HepG2 (cell line): ENCODE data around the gene VPS9D1. TPM values are rescaled to one million over a fixed set of nuclear protein-coding genes. Genes with fewer than 3 reads are reported as not detected.

Source experiments
- ATM ChIP-seq: fragments of 450-650 bp; IDR thresholded peaks from 2 replicates; pipeline ENCODE4 v1.7.1; 2017; ENCODE audit warnings: mild to moderate bottlenecking, borderline replicate concordance
- DNMT3B ChIP-seq: conservative IDR thresholded peaks from 2 replicates; pipeline ENCODE4 v1.6.1; 2016; ENCODE audit warnings: missing biosample characterization, control low read depth
- GTF2F1 ChIP-seq: fragments of 150-350 bp; IDR thresholded peaks from 2 replicates; pipeline ENCODE4 v1.6.1; 2014; ENCODE audit warnings: low read length
- HNF1B ChIP-seq: sonication (generic); formaldehyde crosslinking; IDR thresholded peaks from 2 replicates; pipeline ENCODE4 v1.5.1; 2020; ENCODE audit warnings: mild to moderate bottlenecking, moderate library complexity, missing genetic modification reagents
- PAXIP1 ChIP-seq: sonication (generic); formaldehyde crosslinking; conservative IDR thresholded peaks from 2 replicates; pipeline ENCODE4 v1.4.0; 2020; ENCODE audit warnings: mild to moderate bottlenecking, missing genetic modification reagents, moderate library complexity
- PPARG ChIP-seq: conservative IDR thresholded peaks from 2 replicates; pipeline ENCODE4 v1.6.1; 2016; ENCODE audit warnings: missing biosample characterization, missing genetic modification reagents
- SMAD3 ChIP-seq: sonication (generic); formaldehyde crosslinking; IDR thresholded peaks from 2 replicates; pipeline ENCODE4 v1.4.0; 2020; ENCODE audit warnings: missing genetic modification reagents
- SMAD9 ChIP-seq: sonication (generic); formaldehyde crosslinking; IDR thresholded peaks from 2 replicates; pipeline ENCODE4 v1.5.1; 2020; ENCODE audit warnings: mild to moderate bottlenecking, missing genetic modification reagents
- SP140L ChIP-seq: sonication (generic); formaldehyde crosslinking; IDR thresholded peaks from 2 replicates; pipeline ENCODE4 v1.4.0; 2020; ENCODE audit warnings: missing genetic modification reagents, borderline replicate concordance
- SPEN ChIP-seq: sonication (generic); formaldehyde crosslinking; IDR thresholded peaks from 2 replicates; pipeline ENCODE4 v1.5.1; 2020; ENCODE audit warnings: low read depth, mild to moderate bottlenecking, missing genetic modification reagents
- THRA ChIP-seq: sonication (generic); formaldehyde crosslinking; IDR thresholded peaks from 2 replicates; pipeline ENCODE4 v1.4.0; 2020; ENCODE audit warnings: missing genetic modification reagents, borderline replicate concordance
- ZNF33A ChIP-seq: sonication (generic); formaldehyde crosslinking; IDR thresholded peaks from 2 replicates; pipeline ENCODE4 v1.5.1; 2020; ENCODE audit warnings: missing genetic modification reagents, mild to moderate bottlenecking, moderate library complexity, borderline replicate concordance
- ZNF577 ChIP-seq: sonication (generic); formaldehyde crosslinking; IDR thresholded peaks from 2 replicates; pipeline ENCODE4 v1.4.0; 2020; ENCODE audit warnings: mild to moderate bottlenecking, low read depth, missing genetic modification reagents, borderline replicate concordance
- polyA plus RNA-seq, 8 experiments: library from polyadenylated mRNA; depleted of rRNA in 3 of 8; stranded (reverse) in 7 of 8; unstranded in 1 of 8; fragments of >200 nt; fragmentation: Illumina TruSeq in 4 of 8; extraction: Trizol in 4 of 8; gene quantifications; 2 replicates each; pipeline versions ENCODE4 v1.2.1 to v1.2.3, GENCODE V29; 2011 to 2016; ENCODE audit warnings: low read depth in 4 of 8, missing spikeins in 1 of 8, mixed read lengths in 1 of 8; ENCODE audit not compliant: insufficient read depth in 1 of 8
- total RNA-seq, 5 experiments: library from RNA; depleted of rRNA; stranded (reverse); fragments of >200 nt; fragmentation: Illumina TruSeq; extraction: Trizol; gene quantifications; 2 replicates each; pipeline ENCODE4 v1.2.3, GENCODE V29; 2016; ENCODE audit warnings: low read depth in 1 of 5
- TF ChIP-seq, protein P1 (sequence below): sonication (generic); formaldehyde crosslinking; IDR thresholded peaks from 2 replicates; pipeline ENCODE4 v1.4.0; 2020; ENCODE audit warnings: missing genetic modification reagents, borderline replicate concordance
- TF ChIP-seq, protein P2 (sequence below): sonication (generic); formaldehyde crosslinking; IDR thresholded peaks from 2 replicates; pipeline ENCODE4 v1.4.0; 2020; ENCODE audit warnings: mild to moderate bottlenecking, missing genetic modification reagents
- TF ChIP-seq, protein P3 (sequence below): sonication (generic); formaldehyde crosslinking; IDR thresholded peaks from 2 replicates; pipeline ENCODE4 v1.4.0; 2020; ENCODE audit warnings: missing genetic modification reagents

Gene VPS9D1
- total and polyA plus RNA-seq, 2 of the 13 experiments (the other 11 are each of a cell fraction or from before 2014, with no cell fraction given) = 10.1 to 13.2 TPM

DNA sequence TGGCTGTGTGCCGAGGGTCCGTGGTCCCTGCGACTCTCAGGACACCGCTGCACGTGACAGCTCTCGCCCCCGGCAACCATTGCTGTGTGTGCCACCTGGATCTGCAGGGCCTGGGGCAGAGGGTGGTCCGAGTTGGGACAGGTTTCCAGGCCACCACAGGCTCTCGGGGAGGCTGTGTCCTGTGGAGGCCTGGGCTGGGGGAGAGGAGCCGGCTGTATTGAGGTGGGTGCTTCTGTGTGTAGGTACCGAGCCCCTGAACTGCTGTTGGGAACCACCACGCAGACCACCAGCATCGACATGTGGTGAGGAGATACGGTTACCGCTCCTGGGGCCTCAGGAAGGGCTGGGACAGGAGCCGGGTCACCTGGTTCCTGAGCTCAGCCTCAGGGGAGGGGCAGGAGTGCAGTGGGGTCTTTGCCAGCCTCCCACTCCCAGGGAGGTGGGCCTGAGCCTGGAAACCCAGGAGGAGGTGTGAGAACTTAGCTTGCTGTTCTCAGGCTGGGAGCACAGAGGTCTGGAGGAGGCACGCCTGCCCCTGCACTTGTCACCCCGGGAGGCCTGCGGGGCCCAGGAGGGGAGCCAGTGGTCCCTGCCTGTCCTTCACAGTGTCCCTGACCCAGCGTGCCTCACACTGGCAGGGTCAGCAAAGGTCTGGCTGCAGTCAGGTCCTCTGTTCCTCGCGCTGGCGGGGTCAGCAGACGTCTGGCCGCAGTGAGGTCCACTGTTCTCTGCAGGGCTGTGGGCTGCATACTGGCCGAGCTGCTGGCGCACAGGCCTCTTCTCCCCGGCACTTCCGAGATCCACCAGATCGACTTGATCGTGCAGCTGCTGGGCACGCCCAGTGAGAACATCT lies 26.5 kb downstream of the VPS9D1 start (continued):
- TF ChIP-seq PAXIP1 (CRISPR knock-in tag) (peak; percentile 79), SMAD9 (CRISPR knock-in tag) (no peak; the same call in 1 of the 2 replicates), THRA (CRISPR knock-in tag) (peak; percentile 98), GTF2F1 (no peak), DNMT3B (CRISPR knock-in tag) (no peak), SPEN (CRISPR knock-in tag) (peak; percentile 85), PPARG (CRISPR knock-in tag) (no peak), HNF1B (CRISPR knock-in tag) (peak; percentile 38; the same call in 1 of the 2 replicates), SP140L (no peak), ATM (no peak), SMAD3 (CRISPR knock-in tag) (no peak), ZNF577 (no peak), ZNF33A (CRISPR knock-in tag) (no peak)
- TF ChIP-seq, protein P1, sequence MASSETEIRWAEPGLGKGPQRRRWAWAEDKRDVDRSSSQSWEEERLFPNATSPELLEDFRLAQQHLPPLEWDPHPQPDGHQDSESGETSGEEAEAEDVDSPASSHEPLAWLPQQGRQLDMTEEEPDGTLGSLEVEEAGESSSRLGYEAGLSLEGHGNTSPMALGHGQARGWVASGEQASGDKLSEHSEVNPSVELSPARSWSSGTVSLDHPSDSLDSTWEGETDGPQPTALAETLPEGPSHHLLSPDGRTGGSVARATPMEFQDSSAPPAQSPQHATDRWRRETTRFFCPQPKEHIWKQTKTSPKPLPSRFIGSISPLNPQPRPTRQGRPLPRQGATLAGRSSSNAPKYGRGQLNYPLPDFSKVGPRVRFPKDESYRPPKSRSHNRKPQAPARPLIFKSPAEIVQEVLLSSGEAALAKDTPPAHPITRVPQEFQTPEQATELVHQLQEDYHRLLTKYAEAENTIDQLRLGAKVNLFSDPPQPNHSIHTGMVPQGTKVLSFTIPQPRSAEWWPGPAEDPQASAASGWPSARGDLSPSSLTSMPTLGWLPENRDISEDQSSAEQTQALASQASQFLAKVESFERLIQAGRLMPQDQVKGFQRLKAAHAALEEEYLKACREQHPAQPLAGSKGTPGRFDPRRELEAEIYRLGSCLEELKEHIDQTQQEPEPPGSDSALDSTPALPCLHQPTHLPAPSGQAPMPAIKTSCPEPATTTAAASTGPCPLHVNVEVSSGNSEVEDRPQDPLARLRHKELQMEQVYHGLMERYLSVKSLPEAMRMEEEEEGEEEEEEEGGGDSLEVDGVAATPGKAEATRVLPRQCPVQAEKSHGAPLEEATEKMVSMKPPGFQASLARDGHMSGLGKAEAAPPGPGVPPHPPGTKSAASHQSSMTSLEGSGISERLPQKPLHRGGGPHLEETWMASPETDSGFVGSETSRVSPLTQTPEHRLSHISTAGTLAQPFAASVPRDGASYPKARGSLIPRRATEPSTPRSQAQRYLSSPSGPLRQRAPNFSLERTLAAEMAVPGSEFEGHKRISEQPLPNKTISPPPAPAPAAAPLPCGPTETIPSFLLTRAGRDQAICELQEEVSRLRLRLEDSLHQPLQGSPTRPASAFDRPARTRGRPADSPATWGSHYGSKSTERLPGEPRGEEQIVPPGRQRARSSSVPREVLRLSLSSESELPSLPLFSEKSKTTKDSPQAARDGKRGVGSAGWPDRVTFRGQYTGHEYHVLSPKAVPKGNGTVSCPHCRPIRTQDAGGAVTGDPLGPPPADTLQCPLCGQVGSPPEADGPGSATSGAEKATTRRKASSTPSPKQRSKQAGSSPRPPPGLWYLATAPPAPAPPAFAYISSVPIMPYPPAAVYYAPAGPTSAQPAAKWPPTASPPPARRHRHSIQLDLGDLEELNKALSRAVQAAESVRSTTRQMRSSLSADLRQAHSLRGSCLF = no peak
- TF ChIP-seq, protein P2, sequence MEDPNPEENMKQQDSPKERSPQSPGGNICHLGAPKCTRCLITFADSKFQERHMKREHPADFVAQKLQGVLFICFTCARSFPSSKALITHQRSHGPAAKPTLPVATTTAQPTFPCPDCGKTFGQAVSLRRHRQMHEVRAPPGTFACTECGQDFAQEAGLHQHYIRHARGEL (CRISPR knock-in tag) = no peak
- TF ChIP-seq, protein P3, sequence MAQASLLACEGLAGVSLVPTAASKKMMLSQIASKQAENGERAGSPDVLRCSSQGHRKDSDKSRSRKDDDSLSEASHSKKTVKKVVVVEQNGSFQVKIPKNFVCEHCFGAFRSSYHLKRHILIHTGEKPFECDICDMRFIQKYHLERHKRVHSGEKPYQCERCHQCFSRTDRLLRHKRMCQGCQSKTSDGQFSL (CRISPR knock-in tag) = no peak
